ENCODE measurements around the gene FAM3A.
"Not testable (repeated sequence)": the region's sequence is repeated elsewhere in the genome, so short reads cannot be mapped to it uniquely, and the experiment has no call there.

Gene FAM3A
- total RNA-seq, result 23.5 reads per million, percentile 50 among the genes with 10 or more reads in this experiment

- peak; percentile 88 for DNase-seq
Observed at GRCh38 chrX:154515966-154516655, at the start of gene FAM3A. Gene FAM3A (minus strand): TSS chrX:154516232. CDS start chrX:154515772, 460 bp downstream.

- not testable (repeated sequence) for DNase-seq
Observed at GRCh38 chrX:154562295-154562694, 46.3 kb upstream of the FAM3A start.

- DNase-seq, result not testable (repeated sequence)
Observed at GRCh38 chrX:154560326-154560725, 44.3 kb upstream of the FAM3A start.

- not testable (repeated sequence) for DNase-seq
Observed at GRCh38 chrX:154558896-154559295, 42.9 kb upstream of the FAM3A start.

- DNase-seq, result not testable (repeated sequence)
Observed at GRCh38 chrX:154558060-154558690, 42.1 kb upstream of the FAM3A start.

- not testable (repeated sequence) for DNase-seq
Observed at GRCh38 chrX:154552112-154552806, 36.2 kb upstream of the FAM3A start.

- no peak for DNase-seq
Observed at GRCh38 chrX:154549766-154550165, 33.7 kb upstream of the FAM3A start.

GRCh38 chrX:154548028-154548316 lies 31.9 kb upstream of the FAM3A start:
- no peak for DNase-seq

- DNase-seq, result peak; percentile 80
Observed at GRCh38 chrX:154547245-154548027, 31.4 kb upstream of the FAM3A start, which contains the start of gene IKBKG. Gene IKBKG (plus strand): TSS chrX:154547620. CDS start chrX:154552003, 4,383 bp downstream.

- peak; percentile 71 for DNase-seq
Observed at GRCh38 chrX:154546354-154547244, 30.6 kb upstream of the FAM3A start, which contains the start of gene G6PD. Gene G6PD (minus strand): TSS chrX:154546846. CDS start chrX:154546155, 691 bp downstream.

- DNase-seq, result no peak
Observed at GRCh38 chrX:154545673-154546274, 29.7 kb upstream of the FAM3A start.

- no peak for DNase-seq
Observed at GRCh38 chrX:154542723-154543424, 26.8 kb upstream of the FAM3A start.

- DNase-seq, result no peak
Observed at GRCh38 chrX:154541896-154542722, 26.1 kb upstream of the FAM3A start.

- no peak for DNase-seq
Observed at GRCh38 chrX:154541589-154541895, 25.5 kb upstream of the FAM3A start.

- DNase-seq, result no peak
Observed at GRCh38 chrX:154540897-154541535, 25.0 kb upstream of the FAM3A start.

- DNase-seq, result not testable (repeated sequence)
Observed at GRCh38 chrX:154540365-154540764, 24.3 kb upstream of the FAM3A start.

- no peak for DNase-seq
Observed at GRCh38 chrX:154539077-154539476, 23.0 kb upstream of the FAM3A start.

GRCh38 chrX:154535892-154536291 lies 19.9 kb upstream of the FAM3A start:
- DNase-seq, result no peak

Measured in effector CD4-positive, alpha-beta T cell (primary cell).